MCF 10A (cell line): ENCODE data around the gene GRB14. TPM values are rescaled to one million over a fixed set of nuclear protein-coding genes. Genes with fewer than 3 reads are reported as not detected.

Source experiments
- BruUV-seq: library from RNA; stranded (reverse); fragments of 400-500 nt; replicated peaks from 2 replicates; lab custom pipeline; 2021; lab: Mats Ljungman, UMichigan
- CTCF ChIA-PET: fragments of 300-600 bp; sonication (Branson Sonifier 250); formaldehyde crosslinking; extraction: SDS; loops from one replicate; lab custom pipeline; 2021; ENCODE audit warnings: antibody characterized with exemption, inconsistent platforms; lab: Yijun Ruan, JAX
- POLR2A ChIA-PET: fragments of 300-600, 350-650 bp; sonication (Branson Sonifier 250); formaldehyde crosslinking; extraction: SDS; loops from one replicate; lab custom pipeline; 2020; ENCODE audit warnings: antibody characterized with exemption, inconsistent platforms; lab: Yijun Ruan, JAX
- DNase-seq: peaks from one replicate; pipeline ENCODE4 v3.0.0-alpha.2; 2018; ENCODE audit not compliant: unreplicated experiment
- H3K27ac Mint-ChIP-seq: one replicate; pipeline ENCODE4 v1.8.0; 2022; ENCODE audit warnings: mild to moderate bottlenecking, low read depth, mixed read lengths; ENCODE audit not compliant: unreplicated experiment
- H3K27me3 Mint-ChIP-seq: one replicate; pipeline ENCODE4 v1.8.0; 2022; ENCODE audit warnings: mixed read lengths; ENCODE audit not compliant: insufficient read depth, unreplicated experiment
- H3K36me3 Mint-ChIP-seq: one replicate; pipeline ENCODE4 v1.8.0; 2022; ENCODE audit warnings: mild to moderate bottlenecking, moderate library complexity, mixed read lengths; ENCODE audit not compliant: insufficient read depth, unreplicated experiment
- H3K4me1 Mint-ChIP-seq: one replicate; pipeline ENCODE4 v1.8.0; 2022; ENCODE audit warnings: mixed read lengths; ENCODE audit not compliant: insufficient read depth, unreplicated experiment
- H3K4me3 Mint-ChIP-seq: one replicate; pipeline ENCODE4 v1.8.0; 2022; ENCODE audit warnings: mild to moderate bottlenecking, moderate library complexity, mixed read lengths; ENCODE audit not compliant: unreplicated experiment
- H3K9me3 Mint-ChIP-seq: one replicate; pipeline ENCODE4 v1.8.0; 2022; ENCODE audit warnings: mixed read lengths; ENCODE audit not compliant: unreplicated experiment
- CTCF ChIP-seq: fragments of 200-600 bp; IDR thresholded peaks from one replicate; pipeline ENCODE4 v1.8.0; 2022; ENCODE audit warnings: antibody characterized with exemption, mild to moderate bottlenecking; ENCODE audit not compliant: unreplicated experiment
- intact Hi-C: fragments of 100-400 bp; cut with micrococcal nuclease; formaldehyde crosslinking; loops from 2 replicates; pipeline ENCODE4 v1.14.1; 2022
- total RNA-seq: library from RNA; stranded (reverse); gene quantifications from 2 replicates; pipeline ENCODE4 v1.2.3, GENCODE V29; 2022

GRB14 gene
- total RNA-seq, 1 experiment from 2014 or later = 2.0 TPM

GRCh38 chr2:164511738-164512137, 109.5 kb downstream of the GRB14 start:
- POLR2A ChIA-PET = no interaction called here
- no peaks in the 10 kb centered on the region for H3K27me3 Mint-ChIP-seq
- no peak for DNase-seq
- H3K9me3 Mint-ChIP-seq = peaks cover 8% of the 10 kb centered on the region
- H3K27ac Mint-ChIP-seq = no peak overlapping the region
- no peak for TF ChIP-seq CTCF
- CTCF ChIA-PET = interaction anchor here (0.6 to 1.1 kb wide), 2 partner anchors 26 to 492 kb away, joined by 3 read pairs; no protein-coding TSS in a partner anchor
- peaks cover 15% of the 10 kb centered on the region for H3K4me1 Mint-ChIP-seq
- no TSS peak for BruUV-seq
- no peak overlapping the region for H3K4me3 Mint-ChIP-seq
- intact Hi-C loops = no loop called here
- no peaks in the 10 kb centered on the region for H3K36me3 Mint-ChIP-seq

- H3K27me3 Mint-ChIP-seq = no peaks in the 10 kb centered on the region
- ChIA-PET CTCF (interaction anchor here (0.6 to 1.1 kb wide), 2 partner anchors 27 to 492 kb away, joined by 3 read pairs; no protein-coding TSS in a partner anchor), POLR2A (no interaction called here)
- H3K36me3 Mint-ChIP-seq = no peaks in the 10 kb centered on the region
- TF ChIP-seq CTCF = no peak
- DNase-seq = no peak
- no TSS peak for BruUV-seq
- intact Hi-C loops = no loop called here
- peaks cover 15% of the 10 kb centered on the region for H3K4me1 Mint-ChIP-seq
- H3K4me3 Mint-ChIP-seq = no peak overlapping the region
- H3K9me3 Mint-ChIP-seq = peaks cover 8% of the 10 kb centered on the region
- no peak overlapping the region for H3K27ac Mint-ChIP-seq
Observed at GRCh38 chr2:164510895-164511294, 110.4 kb downstream of the GRB14 start.

GRCh38 chr2:164509137-164509877, 112.0 kb downstream of the GRB14 start:
- H3K4me1 Mint-ChIP-seq = peaks cover 5% of the 10 kb centered on the region
- no TSS peak for BruUV-seq

More at GRCh38 chr2:164509137-164509877, 112.0 kb downstream of the GRB14 start:
- Mint-ChIP-seq H3K36me3 (no peaks in the 10 kb centered on the region), H3K27ac (no peak overlapping the region), H3K27me3 (no peaks in the 10 kb centered on the region), H3K9me3 (peaks cover 8% of the 10 kb centered on the region), H3K4me3 (no peak overlapping the region)
- ChIA-PET POLR2A (no interaction called here), CTCF (interaction anchor here (0.5 to 1.4 kb wide), 8 partner anchors 14 to 1328 kb away, joined by 3 to 8 read pairs (median 5); no protein-coding TSS in a partner anchor)
- no peak for DNase-seq
- TF ChIP-seq CTCF = no peak
- intact Hi-C loops = no loop called here
